Measurements from ENCODE around the gene RNASE8.

DNA sequence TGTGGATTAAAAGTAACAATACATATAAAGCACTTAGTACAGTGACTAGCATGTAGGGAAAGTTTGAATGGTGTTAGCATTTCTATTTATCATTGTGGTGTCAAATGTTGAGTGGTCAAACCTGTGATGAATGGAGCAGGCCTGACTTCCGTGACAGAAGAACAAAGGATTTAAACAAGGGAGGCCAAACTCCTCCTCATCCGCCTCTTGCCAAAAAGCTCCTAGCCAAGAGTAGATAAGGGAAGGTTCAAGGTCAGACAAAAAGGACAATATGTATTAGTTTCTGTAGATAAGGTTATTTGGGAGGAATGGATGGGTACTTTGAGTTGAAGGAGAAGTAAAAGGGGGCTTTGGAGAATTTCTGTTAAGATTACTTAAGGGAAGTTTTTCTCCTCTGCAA lies 9.0 kb upstream of the RNASE8 start:
- TF ChIP-seq, protein P1, sequence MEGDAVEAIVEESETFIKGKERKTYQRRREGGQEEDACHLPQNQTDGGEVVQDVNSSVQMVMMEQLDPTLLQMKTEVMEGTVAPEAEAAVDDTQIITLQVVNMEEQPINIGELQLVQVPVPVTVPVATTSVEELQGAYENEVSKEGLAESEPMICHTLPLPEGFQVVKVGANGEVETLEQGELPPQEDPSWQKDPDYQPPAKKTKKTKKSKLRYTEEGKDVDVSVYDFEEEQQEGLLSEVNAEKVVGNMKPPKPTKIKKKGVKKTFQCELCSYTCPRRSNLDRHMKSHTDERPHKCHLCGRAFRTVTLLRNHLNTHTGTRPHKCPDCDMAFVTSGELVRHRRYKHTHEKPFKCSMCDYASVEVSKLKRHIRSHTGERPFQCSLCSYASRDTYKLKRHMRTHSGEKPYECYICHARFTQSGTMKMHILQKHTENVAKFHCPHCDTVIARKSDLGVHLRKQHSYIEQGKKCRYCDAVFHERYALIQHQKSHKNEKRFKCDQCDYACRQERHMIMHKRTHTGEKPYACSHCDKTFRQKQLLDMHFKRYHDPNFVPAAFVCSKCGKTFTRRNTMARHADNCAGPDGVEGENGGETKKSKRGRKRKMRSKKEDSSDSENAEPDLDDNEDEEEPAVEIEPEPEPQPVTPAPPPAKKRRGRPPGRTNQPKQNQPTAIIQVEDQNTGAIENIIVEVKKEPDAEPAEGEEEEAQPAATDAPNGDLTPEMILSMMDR (conservative IDR thresholded peaks at IDR 0.05; ENCODE audit: low read depth, low read length), result no peak
- TF ChIP-seq EZH2 (IDR thresholded peaks at IDR 0.05; ENCODE audit: low read length, unreplicated experiment) (no peak), EZH2phosphoT487 (IDR thresholded peaks at IDR 0.05; ENCODE audit: borderline replicate concordance, low read length) (no peak)

All from PC-3 (cell line).